Epidermal melanocyte (primary cell): ENCODE results near the gene TUBG2.

Experiments used
- DNase-seq: peaks from one replicate; pipeline ENCODE4 v3.0.0; 2011; ENCODE audit warnings: low spot score; ENCODE audit not compliant: insufficient read length

TUBG2 gene

DNA sequence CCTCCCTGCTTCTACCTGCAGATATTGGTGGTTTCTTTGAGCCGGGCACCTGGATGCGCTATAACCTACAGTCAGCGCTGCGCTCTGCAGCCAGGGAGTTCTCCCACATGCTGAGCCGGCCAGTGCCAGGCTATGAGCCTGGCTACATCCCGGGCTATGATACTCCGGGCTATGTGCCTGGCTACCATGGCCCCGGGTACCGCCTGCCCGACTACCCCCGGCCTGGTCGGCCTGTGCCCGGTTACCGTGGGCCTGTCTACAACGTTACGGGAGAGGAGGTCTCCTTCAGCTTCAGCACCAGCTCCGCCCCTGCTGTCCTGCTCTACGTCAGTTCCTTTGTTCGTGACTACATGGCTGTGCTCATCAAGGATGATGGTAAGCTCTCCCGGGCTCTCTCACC is 36.4 kb downstream of the TUBG2 start:
- DNase-seq = no peak

DNA sequence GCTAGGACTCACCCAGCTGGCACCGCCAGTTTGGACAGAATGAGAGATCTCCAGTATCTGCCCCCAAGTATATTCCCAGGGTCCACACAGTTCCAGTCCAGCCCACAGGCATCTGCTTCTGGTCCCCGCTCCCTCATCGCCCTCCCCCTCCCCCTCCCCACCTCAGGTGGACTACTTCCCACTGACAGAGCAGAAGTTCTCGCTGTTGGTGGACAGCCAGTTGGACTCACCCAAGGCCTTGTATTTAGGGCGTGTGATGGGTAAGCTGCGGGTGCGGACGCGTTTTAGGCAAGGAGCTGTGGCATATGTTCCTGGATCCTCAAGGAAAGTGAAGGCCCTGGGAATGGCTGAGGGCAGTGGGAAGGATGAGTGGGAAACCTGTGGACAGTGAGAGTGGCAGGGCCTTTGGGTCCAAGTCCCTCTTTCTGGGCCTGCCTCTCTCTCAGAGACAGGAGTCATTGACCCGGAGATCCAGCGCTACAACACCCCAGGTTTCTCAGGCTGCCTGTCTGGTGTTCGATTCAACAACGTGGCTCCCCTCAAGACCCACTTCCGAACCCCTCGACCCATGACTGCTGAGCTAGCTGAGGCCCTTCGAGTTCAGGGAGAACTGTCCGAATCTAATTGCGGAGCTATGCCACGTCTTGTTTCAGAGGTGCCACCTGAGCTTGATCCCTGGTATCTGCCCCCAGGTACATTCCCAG is 38.2 kb downstream of the TUBG2 start:
- no peak for DNase-seq

DNA sequence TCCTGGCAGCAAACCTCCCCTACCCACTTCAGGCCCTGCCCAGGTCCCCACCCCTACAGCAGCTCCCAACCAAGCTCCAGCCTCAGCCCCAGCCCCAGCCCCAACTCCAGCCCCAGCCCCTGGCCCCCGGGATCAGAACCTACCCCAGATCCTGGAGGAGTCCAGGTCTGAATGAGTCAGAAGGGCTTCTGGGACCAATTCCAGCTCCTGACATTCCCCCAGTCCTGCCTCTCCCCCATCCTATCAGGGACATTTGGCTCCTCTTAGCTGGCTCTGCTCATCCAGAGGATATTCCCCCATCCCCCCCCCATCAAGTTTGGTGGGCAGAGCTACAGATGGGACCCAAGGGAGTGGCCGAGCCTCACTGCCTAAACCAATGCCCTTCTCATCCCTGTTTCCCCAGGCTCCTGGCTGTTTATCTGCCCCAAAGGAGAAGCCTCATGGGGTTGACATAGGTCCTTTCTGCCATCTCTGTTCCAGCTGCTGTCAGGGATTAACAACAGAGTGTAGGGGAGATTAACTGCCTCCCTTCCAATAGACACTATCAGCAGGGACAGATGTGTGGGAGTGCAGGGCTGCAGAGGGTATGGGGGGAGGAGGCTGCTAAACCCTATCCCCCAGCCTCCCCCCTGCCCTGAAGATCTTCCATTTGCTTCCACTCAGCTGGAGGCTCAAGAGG is 39.8 kb downstream of the TUBG2 start:
- DNase-seq = no peak

DNA sequence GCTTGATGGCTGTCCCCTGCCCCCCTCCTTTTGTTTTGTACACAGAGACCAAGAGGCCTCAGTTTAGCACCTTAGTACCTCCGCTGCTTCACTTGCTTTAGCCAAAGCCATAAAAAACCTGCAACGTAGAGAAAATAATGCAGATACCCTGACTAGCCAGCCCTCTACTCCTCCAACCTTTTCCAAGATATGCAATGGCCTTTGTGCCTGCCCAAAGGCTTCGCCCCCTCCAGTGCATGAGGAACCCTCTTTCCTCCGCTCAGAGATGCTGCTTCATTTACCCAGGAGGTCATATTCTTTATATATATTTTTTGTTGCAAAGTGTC is 40.3 kb downstream of the TUBG2 start:
- no peak for DNase-seq

DNA sequence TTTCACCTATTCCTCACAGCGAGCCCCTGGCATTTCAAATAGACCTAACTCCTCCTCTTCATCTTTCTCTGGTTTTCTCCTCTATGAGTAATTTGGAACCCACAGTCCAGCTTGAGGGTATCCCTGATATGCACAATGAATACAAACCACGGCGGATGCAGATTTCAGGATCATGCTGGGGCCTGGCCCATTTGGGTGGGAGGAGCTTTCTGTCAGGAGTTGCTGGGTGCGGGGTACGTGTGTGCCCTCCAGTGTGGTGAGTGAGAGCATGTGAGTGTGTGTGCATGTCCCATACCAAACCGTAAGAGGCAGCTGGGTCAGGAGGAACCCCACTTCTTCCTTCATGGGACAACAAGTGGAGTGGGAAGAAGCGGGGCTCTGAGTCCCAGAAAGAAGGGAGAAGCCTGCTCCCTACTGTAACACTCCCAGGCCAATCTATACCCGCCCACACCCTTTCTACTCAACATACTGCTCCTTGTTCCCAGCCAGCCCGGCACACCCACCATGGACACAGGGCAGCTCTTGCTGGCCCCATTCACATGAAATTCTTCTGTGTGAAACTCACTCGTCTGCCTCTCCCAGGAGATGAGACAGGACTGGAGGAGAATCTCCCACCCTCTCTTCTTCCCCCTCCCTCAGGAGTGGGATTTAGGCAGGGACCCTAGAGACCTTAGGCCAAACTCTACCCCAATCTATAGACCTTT is 41.7 kb downstream of the TUBG2 start:
- DNase-seq = no peak

DNA sequence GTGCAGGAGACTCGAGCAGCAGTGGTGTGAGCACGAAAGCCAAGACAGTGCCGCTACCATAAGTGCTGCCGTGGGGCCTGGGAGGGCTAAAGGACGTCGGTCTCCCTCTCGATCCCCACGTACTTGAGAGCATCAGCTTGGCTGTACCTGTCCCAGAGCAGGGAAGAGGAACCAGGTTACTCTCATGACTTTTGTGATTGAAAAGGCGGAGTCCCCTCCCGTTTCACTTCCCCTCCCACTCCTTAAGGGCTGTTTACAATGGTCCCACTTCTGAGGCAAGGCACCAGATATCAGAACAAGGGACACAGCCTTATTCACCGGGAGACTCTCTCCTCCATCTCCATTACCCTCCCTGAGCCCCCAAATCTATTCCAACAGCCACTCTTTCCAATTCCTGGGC is 43.4 kb downstream of the TUBG2 start:
- DNase-seq = no peak

DNA sequence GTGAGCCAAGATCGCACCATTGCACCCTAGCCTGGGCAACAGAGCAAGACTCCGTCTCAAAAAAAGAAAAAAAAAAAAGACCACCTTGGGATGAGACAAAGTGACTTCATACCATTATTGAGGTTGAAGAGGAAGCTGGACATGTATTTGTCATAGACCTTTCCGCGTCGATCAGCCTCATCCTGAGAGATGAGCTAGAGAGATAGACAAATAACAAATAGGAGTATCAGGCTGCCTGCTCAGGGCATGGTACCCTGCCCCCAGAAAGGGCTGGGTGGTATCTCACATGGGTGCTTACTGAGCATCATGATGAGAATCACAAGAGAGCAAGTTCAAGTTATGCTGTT is 45.4 kb downstream of the TUBG2 start:
- no peak for DNase-seq

DNA sequence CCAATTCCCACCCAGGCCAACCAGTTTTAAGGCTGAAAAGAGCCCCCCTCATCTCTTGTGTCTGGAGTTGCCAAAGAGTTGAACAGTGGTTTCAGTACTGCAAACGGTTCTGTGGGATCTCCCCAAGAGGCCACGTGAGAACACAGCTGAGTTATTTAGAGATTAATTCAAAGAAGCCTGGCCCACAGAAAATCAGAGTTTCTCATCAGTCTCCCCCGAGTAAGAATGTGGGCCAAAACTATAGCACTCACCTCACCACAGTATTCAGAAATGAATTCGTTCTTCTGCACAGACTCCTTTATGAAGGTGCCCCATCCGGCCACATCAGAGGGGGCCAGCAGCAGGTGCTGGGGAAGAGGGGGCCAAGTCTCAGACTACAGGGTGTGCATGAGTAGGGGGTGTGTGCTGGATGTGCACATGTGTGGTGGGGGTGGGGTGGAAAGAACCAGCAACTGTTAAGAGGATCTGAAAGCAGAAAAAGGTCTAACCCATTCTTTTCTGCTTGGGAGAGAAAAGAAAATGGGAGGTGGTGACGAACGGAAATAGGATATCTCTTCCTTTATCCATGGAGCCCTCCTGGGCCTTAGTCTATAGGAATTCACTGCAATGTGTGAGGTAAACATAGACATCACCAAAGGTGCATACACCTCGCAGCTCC is 45.9 kb downstream of the TUBG2 start:
- DNase-seq = no peak

DNA sequence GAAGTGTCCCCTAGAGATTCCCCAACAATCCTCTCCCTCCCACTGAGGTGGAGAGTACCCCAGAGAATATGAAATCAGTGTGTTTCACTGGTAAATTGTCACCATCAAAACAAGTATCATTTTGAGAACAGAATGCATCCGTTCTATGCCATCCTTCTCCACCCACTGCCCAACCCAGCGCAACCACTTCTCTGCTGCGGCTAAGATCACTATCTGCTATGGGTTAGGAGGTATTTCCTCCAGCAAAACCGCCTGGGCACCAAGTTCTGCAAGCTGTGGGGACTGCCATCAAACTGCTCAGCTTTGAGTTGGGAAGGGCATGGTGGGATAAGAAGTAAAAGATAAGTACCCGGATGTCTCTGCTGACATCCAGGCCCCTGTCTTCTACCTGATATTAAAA is 47.6 kb downstream of the TUBG2 start:
- no peak for DNase-seq

DNA sequence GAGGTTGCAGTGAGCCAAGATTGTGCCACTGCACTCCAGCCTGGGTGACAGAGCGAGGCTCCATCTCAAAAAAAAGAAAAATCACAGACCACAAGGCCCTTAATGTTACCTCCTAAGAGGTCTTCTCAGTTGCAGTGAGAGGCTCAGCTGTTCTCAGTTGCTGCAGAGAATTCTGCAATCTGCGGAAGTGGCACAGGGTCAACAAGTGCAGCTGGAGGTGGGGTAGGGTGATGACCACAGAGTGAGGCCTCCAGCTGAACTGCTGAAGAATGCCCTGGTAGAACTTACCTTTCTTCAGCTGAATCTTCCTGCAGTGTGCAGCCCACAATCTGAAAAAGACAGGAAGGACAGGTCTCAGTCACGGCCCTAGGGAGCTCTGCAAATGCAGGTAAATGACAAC is 49.5 kb downstream of the TUBG2 start:
- no peak for DNase-seq

DNA sequence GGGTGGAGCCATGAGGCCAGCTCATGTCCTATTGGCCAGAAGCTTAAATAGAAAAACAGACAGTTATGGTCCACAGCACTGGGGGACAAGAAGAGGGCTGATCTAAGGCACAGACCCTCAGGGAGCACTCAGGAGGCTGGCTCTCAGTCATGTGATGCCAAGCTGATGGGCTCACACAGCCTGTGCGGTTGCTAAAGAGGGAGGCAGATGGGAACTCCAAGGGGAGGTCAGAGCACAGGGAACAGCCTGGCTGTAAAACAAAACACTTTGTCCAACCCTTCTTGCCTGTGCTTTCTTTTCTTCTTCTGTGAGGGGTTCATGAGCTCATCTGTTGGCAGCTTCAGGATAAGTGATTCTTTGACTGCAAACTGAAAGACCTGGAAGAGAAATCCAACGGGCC is 50.5 kb downstream of the TUBG2 start:
- DNase-seq = no peak
